ENCODE results near the gene SHISA9.

GRCh38 chr16:12900599-12901203, 697 bp upstream of the SHISA9 start:
- TF ChIP-seq CTCF (IDR thresholded peaks at IDR 0.05) = no peak
- TF ChIP-seq POLR2A (IDR thresholded peaks at IDR 0.05) = no peak
